Activated CD8-positive, alpha-beta memory T cell treated with anti-CD3 and anti-CD28 coated beads for 48 hours (primary cell): ENCODE data around the gene ANK3.

Experiments used
- DNase-seq, 3 experiments: peaks; one replicate each; pipeline ENCODE4 v3.0.0-alpha.2; 2020; ENCODE audit warnings: low read depth in 2 of 3, low spot score in 2 of 3

Gene ANK3

DNA sequence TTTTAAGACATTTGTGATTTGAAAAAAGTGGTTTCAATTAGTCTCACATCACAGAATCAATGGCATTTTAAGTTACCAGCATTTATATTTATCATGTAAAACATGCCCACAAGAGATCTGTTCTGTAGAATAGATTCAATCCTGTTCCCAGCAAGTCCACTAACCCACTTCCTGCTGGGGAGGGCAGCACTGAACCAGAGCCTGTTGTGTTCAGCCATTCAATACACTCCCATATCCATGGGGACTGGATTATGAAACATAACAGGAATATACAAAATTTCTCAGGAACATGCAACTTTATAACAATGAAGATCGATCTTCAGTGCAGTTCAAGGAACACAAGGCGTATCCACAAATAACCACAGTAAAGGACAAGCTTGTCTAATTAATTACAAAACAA, 24.4 kb upstream of the ANK3 start:
- no peak for DNase-seq

DNA sequence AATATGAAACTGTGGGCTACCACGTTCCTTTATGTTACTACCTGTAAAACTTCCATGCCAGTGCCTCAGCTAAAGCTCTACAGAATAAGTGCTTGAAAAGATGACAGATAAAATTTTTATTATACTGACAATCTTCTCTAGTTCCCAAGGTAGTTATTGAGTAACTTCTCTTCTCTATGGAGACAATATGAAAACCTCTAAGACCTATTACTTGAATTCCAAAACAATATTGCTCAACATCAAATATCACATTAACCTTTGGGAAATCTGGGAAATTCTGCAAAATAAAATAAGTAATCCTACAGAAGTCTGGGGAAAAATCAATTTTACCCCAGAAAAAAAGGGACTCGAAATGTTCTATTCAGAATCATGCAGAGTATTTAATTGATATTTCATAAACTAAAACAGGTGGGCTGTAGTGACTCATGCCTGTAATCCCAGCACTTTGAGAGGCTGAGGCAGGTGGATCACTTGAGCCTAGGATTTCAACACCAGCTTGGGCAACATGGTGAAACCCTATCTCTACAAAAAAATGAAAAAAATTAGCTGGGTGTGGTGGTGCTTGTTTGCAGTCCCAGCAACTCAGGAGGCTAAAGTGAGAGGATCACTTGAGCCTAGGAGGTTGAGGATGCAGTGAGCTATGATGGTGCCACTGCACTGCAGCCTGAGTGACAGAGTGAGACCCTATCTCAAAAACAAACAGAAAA, 23.8 kb upstream of the ANK3 start:
- DNase-seq, result no peak

- no peak for DNase-seq
Observed at GRCh38 chr10:60410970-60411369, 21.3 kb upstream of the ANK3 start.

DNA sequence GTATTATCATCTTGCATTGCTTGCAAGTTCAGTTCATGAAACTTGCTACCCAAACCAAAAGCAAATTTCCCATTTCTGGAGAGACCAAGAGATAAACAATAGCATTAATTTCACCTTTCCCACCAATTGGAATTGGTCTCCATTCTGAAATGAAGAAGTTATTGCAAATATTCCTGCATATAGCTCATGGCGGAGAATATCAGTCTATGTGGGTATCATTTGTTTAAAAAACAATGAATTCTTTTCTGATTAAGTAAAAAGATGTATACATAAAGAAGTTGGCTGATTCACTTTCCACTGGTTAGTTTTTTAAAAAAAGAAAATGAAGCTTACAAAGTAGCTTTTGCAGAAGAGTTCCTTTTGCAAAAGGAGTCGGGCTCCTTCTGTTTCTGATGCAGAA, 19.5 kb upstream of the ANK3 start:
- DNase-seq, result no peak

- no peak for DNase-seq
Observed at GRCh38 chr10:60406182-60406581, 16.5 kb upstream of the ANK3 start.

- no peak for DNase-seq
Observed at GRCh38 chr10:60405172-60405571, 15.5 kb upstream of the ANK3 start.

- DNase-seq, result no peak
Observed at GRCh38 chr10:60403168-60403873, 13.6 kb upstream of the ANK3 start.

DNA sequence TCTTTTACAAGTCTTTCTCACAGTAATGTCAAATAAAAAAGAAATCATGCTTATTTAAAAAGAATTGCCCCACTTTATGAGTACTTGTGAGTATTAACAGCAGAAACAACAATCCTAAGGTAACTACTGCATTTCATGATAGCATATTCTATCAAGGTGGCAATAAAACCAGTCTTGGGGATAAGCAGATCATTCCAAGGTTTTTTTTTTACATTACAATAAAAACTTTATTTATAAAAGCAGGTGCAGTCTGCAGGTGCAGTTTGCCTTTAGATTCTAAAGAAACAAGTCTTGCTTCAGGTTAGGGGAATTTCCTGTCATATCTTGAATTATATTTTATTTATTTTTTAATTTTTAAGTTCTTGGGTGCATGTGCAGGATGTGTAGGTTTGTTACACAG, 10.7 kb upstream of the ANK3 start:
- DNase-seq, result no peak

GRCh38 chr10:60399328-60399727, 9.7 kb upstream of the ANK3 start:
- no peak for DNase-seq

DNA sequence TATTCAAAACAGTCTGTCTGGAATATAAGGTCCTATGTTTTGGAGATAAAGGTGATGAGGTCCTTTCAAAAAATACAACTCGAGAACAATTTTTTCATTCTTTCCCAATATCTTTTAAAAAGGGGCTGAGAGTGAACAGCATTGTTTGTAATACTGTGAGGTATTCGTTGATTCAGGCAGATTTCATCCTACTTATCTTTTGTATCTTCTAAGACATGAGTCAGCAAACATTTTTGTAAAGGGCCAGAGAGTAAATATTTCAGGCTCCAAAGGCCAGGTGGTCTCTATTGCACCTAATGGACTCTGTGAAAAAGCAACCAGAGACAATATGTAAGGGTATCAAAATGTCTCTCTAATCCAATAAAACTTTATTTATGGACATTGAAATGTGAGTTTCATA, 8.1 kb upstream of the ANK3 start:
- DNase-seq, result no peak

- no peak for DNase-seq
Observed at GRCh38 chr10:60396766-60397165, 7.1 kb upstream of the ANK3 start.

- DNase-seq, result no peak
Observed at GRCh38 chr10:60395711-60396110, 6.0 kb upstream of the ANK3 start.

DNA sequence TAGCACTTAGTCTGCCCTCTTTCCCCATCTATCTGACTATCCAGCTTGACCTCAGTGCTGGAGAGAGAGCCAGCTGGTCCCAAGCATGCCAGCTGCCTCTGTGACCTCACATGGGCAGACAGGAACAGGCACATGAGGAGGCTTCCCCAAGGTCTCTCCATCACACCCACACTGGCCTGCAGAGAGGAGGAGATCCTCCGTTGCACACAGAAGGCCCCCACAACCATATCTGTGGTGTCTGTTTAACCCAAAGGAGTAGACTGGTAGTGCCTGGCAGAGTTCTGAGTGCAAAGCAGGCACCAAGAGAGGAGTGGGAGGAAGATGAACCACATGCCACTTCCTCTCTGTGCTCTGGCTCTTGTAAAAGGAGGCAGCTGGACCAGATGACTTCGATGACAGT, 4.8 kb upstream of the ANK3 start:
- no peak for DNase-seq

DNA sequence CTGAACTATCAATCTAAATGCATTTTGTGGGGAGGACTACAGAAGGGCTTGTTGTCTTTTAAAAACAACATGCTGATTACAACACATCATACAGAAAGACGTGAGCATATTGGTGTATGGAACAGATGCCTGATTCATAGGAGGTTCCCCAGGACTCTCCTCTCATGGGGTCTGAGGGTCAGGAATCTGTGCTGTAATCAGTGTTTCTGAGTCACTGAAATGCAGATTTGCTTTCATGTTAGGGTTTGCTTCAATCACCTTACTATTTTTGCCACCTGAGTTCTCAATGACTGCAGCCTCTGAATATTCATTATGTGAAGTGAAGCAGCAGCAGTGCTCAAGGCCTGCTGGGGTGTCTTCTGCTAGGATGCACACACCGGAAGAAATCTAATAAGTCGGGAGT, 550 bp upstream of the ANK3 start:
- no peak for DNase-seq

DNA sequence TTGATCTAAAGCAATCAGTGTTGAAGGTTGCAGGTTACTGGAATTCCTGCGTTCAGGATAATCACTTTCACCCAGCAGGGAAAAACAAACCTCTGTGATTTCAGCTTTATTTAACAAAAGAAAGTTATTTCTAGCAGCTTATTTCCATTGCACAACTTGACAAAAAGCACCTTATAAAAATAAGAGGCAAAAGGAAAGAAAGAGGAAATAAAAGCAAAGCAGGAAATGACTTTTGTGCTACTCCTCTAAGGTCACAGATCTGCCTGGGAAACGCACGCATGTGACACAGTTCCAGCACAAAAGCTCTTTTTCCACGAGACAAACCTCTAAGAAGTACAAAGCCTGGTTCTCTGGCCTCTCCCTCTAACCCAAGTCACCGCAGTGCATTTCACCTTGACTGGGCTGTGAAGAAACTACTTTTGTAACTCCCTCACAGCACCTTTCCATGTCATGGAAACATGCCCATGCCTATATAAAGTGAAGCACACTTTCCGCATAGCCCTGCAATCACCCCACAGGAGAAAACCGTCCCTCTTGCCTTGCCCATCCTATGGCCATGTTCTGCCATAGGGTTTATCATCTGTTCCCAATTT, 870 bp downstream of the ANK3 start:
- no peak for DNase-seq

DNA sequence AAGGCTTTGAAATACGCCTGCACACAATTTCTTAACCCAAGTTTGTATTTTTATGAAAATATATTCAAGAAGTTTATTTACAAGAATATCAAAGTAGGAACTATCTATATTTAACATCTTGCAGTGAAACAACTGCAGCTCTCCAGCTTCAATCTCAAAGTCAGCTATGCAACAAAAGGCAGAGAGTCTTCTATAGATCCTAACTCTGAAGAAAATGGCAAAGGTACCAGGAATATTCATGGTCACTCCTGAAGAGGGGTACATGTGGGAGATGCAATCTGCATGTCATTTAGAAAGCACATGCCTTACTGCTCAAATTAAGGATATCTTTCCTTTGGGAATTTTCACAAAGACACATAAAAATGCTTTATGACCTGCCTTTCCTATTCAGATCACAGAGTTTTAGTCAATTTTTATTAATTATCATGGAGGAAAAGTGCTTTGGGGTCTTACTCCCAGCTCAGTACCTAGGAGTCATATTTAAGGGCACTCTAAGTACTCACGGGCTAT, 1.5 kb downstream of the ANK3 start:
- DNase-seq, result no peak

GRCh38 chr10:60387531-60387930, 2.1 kb downstream of the ANK3 start:
- DNase-seq, result no peak

DNA sequence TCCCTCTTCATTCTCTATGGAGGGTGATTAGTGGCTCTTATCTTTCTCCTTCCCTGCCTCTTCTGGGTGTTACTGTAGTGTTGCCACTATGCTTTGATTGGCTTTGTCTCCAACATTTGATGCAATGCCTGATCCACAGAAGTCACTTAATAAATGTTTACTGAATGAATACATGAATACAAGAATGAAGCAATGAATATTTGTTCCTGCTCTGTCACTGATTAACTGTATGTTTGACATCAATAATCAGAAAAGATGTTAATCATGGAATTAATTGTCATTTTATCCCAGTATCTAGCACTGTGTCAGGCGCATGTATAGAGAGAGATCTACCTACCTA, 4.3 kb downstream of the ANK3 start:
- no peak for DNase-seq

GRCh38 chr10:60384708-60385398, 4.8 kb downstream of the ANK3 start:
- no peak for DNase-seq

- no peak for DNase-seq
Observed at GRCh38 chr10:60384011-60384410, 5.7 kb downstream of the ANK3 start.

- no peak for DNase-seq
Observed at GRCh38 chr10:60382946-60383681, 6.6 kb downstream of the ANK3 start.
